H1 (cell line): Measurements from ENCODE around the gene MISFA. TPM values are rescaled to one million over a fixed set of nuclear protein-coding genes. Genes with fewer than 3 reads are reported as not detected.

Experiments used
- CBX8 ChIP-seq: fragments of 300-800, 300-1000 bp; sonication (generic); IDR thresholded peaks from 2 replicates; pipeline ENCODE4 v1.7.1; 2016; ENCODE audit warnings: low read depth, low read length, borderline replicate concordance
- CHD2 ChIP-seq: IDR thresholded peaks from 2 replicates; pipeline ENCODE4 v1.6.1; 2012; ENCODE audit warnings: low read length, improper control_type of control experiment
- CREB1 ChIP-seq: IDR thresholded peaks from 2 replicates; pipeline ENCODE4 v1.6.1; 2012; ENCODE audit warnings: inconsistent platforms
- GABPA ChIP-seq: IDR thresholded peaks from 2 replicates; pipeline ENCODE4 v1.6.1; 2011; ENCODE audit warnings: mild to moderate bottlenecking, low read length, moderate library complexity, borderline replicate concordance; ENCODE audit not compliant: insufficient read depth
- HDAC2 ChIP-seq, 2 experiments: fragments of 300-600 bp in 1 of 2; sonication (generic) in 1 of 2; IDR thresholded peaks; 2 replicates each; pipeline ENCODE4 v1.6.1; 2011 to 2012; ENCODE audit warnings: low read depth in 2 of 2, low read length in 2 of 2, mild to moderate bottlenecking in 2 of 2, moderate library complexity in 2 of 2, borderline replicate concordance in 1 of 2, inconsistent platforms in 1 of 2
- KDM5A ChIP-seq: fragments of 200-600 bp; IDR thresholded peaks from 2 replicates; pipeline ENCODE4 v1.7.1; 2012; ENCODE audit warnings: mild to moderate bottlenecking, low read length, inconsistent platforms, mixed read lengths
- RNF2 ChIP-seq: fragments of 200-900, 300-1000 bp; sonication (generic); IDR thresholded peaks from 2 replicates; pipeline ENCODE4 v1.7.1; 2016; ENCODE audit warnings: borderline replicate concordance, low read depth, mild to moderate bottlenecking, antibody characterized with exemption, low read length; ENCODE audit not compliant: poor library complexity, severe bottlenecking; ENCODE audit errors: missing control alignments
- SAP30 ChIP-seq: fragments of 300-600 bp; sonication (generic); IDR thresholded peaks from 2 replicates; pipeline ENCODE4 v1.7.1; 2012; ENCODE audit warnings: low read length, moderate library complexity, mild to moderate bottlenecking, inconsistent platforms; ENCODE audit not compliant: insufficient read depth, insufficient replicate concordance
- TCF12 ChIP-seq: IDR thresholded peaks from 2 replicates; pipeline ENCODE4 v1.6.1; 2011; ENCODE audit warnings: low read depth, mild to moderate bottlenecking, low read length
- polyA plus RNA-seq, 7 experiments: library from polyadenylated mRNA; depleted of rRNA in 3 of 7; stranded (reverse) in 5 of 7; unstranded in 2 of 7; fragments of >200 nt in 5 of 7; fragments of 200-250 nt in 2 of 7; gene quantifications; 1 replicate in 5 of 7; 2 replicates in 1 of 7; 4 replicates in 1 of 7; pipeline versions ENCODE4 v1.2.1 to v1.2.3, GENCODE V29; 2011 to 2013; ENCODE audit warnings: missing spikeins in 2 of 7, mixed read lengths in 2 of 7
- total RNA-seq: library from RNA; stranded (reverse); fragmentation: NEBNext Ultra II Directional; extraction: Animal tissue kit (Norgen Biotek cat#: 25700); gene quantifications from 2 replicates; pipeline ENCODE4 v1.2.1, GENCODE V29; 2021

MISFA gene
- total and polyA plus RNA-seq, 2 of the 8 experiments (the other 6 are each of a cell fraction or from before 2014, with no cell fraction given), result 0.51 to 3.8 TPM

- TF ChIP-seq SAP30 (no peak), RNF2 (no peak), HDAC2 (IDR thresholded peaks at IDR 0.05; ENCODE audit: borderline replicate concordance in 1 of 2, low read depth in 2 of 2, low read length in 2 of 2) (no peak), CHD2 (no peak), CBX8 (no peak), KDM5A (no peak), TCF12 (no peak), GABPA (no peak), CREB1 (no peak)
- TF ChIP-seq, all 59 proteins: peak for 0
Measured at GRCh38 chr11:18611196-18611595, 11.6 kb downstream of the MISFA start (continued).
